Measurements from ENCODE around the gene RRBP1.

The RRBP1 gene

GRCh38 chr20:17671565-17671964 is 10.5 kb downstream of the RRBP1 start:
- no peak for TF ChIP-seq CTCF (IDR thresholded peaks at IDR 0.05)

- TF ChIP-seq CTCF (IDR thresholded peaks at IDR 0.05) = no peak
These were observed 11.0 kb downstream of the RRBP1 start for GRCh38 chr20:17671011-17671410.

GRCh38 chr20:17669306-17669931 is 12.6 kb downstream of the RRBP1 start:
- TF ChIP-seq CTCF (IDR thresholded peaks at IDR 0.05) = no peak

- TF ChIP-seq CTCF (IDR thresholded peaks at IDR 0.05) = no peak
These were observed 13.6 kb downstream of the RRBP1 start for GRCh38 chr20:17668432-17668831.

GRCh38 chr20:17667445-17667844 is 14.6 kb downstream of the RRBP1 start:
- TF ChIP-seq CTCF (IDR thresholded peaks at IDR 0.05) = no peak

GRCh38 chr20:17666481-17666880 is 15.6 kb downstream of the RRBP1 start:
- no peak for TF ChIP-seq CTCF (IDR thresholded peaks at IDR 0.05)

GRCh38 chr20:17665756-17666155 is 16.3 kb downstream of the RRBP1 start:
- no peak for TF ChIP-seq CTCF (IDR thresholded peaks at IDR 0.05)
